Panc1 (cell line): ENCODE measurements around the gene CHMP6.

ENCODE experiments used
- POLR2AphosphoS5 ChIP-seq: IDR thresholded peaks from 2 replicates; pipeline ENCODE4 v1.6.1; 2012; ENCODE audit warnings: mild to moderate bottlenecking, low read depth, low read length, moderate library complexity
- SIN3A ChIP-seq: IDR thresholded peaks from 2 replicates; pipeline ENCODE4 v1.6.1; 2012; ENCODE audit warnings: low read depth, mild to moderate bottlenecking, low read length, moderate library complexity, borderline replicate concordance; ENCODE audit not compliant: insufficient read depth
- TCF7L2 ChIP-seq: IDR thresholded peaks from 2 replicates; pipeline ENCODE4 v1.6.1; 2011; ENCODE audit warnings: mild to moderate bottlenecking, low read depth, low read length, inconsistent platforms
- TF ChIP-seq, protein P1 (sequence below): fragments of 450-650 bp; IDR thresholded peaks from 2 replicates; pipeline ENCODE4 v1.5.1; 2017; ENCODE audit warnings: mild to moderate bottlenecking
- TF ChIP-seq, protein P2 (sequence below), 2 experiments: IDR thresholded peaks; 2 replicates each; pipeline ENCODE4 v1.6.1; 2011 to 2012; ENCODE audit warnings: low read depth in 2 of 2, control low read depth in 1 of 2, low read length in 1 of 2, mild to moderate bottlenecking in 1 of 2, moderate library complexity in 1 of 2; ENCODE audit not compliant: insufficient read depth in 1 of 2

DNA sequence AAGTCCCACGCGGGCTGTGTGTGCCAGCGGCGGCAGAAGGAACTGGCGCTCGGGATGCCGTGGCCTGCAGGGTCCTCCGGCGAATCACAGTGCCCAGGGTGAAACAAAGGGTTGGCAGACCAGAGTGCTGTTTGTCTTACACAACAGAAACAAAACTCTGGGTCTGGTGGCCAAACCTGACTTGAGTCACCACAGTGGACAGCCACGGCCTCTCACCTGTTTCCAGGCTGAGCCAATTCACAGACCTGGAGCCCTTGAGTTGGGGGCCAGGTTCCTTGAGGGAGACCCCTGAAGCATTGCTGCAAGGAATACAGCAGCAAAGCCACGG lies 2.1 kb upstream of the CHMP6 start:
- TF ChIP-seq, protein P1, sequence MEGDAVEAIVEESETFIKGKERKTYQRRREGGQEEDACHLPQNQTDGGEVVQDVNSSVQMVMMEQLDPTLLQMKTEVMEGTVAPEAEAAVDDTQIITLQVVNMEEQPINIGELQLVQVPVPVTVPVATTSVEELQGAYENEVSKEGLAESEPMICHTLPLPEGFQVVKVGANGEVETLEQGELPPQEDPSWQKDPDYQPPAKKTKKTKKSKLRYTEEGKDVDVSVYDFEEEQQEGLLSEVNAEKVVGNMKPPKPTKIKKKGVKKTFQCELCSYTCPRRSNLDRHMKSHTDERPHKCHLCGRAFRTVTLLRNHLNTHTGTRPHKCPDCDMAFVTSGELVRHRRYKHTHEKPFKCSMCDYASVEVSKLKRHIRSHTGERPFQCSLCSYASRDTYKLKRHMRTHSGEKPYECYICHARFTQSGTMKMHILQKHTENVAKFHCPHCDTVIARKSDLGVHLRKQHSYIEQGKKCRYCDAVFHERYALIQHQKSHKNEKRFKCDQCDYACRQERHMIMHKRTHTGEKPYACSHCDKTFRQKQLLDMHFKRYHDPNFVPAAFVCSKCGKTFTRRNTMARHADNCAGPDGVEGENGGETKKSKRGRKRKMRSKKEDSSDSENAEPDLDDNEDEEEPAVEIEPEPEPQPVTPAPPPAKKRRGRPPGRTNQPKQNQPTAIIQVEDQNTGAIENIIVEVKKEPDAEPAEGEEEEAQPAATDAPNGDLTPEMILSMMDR: no peak
- TF ChIP-seq POLR2AphosphoS5 (no peak), TCF7L2 (no peak), SIN3A (no peak)
- TF ChIP-seq, protein P2, sequence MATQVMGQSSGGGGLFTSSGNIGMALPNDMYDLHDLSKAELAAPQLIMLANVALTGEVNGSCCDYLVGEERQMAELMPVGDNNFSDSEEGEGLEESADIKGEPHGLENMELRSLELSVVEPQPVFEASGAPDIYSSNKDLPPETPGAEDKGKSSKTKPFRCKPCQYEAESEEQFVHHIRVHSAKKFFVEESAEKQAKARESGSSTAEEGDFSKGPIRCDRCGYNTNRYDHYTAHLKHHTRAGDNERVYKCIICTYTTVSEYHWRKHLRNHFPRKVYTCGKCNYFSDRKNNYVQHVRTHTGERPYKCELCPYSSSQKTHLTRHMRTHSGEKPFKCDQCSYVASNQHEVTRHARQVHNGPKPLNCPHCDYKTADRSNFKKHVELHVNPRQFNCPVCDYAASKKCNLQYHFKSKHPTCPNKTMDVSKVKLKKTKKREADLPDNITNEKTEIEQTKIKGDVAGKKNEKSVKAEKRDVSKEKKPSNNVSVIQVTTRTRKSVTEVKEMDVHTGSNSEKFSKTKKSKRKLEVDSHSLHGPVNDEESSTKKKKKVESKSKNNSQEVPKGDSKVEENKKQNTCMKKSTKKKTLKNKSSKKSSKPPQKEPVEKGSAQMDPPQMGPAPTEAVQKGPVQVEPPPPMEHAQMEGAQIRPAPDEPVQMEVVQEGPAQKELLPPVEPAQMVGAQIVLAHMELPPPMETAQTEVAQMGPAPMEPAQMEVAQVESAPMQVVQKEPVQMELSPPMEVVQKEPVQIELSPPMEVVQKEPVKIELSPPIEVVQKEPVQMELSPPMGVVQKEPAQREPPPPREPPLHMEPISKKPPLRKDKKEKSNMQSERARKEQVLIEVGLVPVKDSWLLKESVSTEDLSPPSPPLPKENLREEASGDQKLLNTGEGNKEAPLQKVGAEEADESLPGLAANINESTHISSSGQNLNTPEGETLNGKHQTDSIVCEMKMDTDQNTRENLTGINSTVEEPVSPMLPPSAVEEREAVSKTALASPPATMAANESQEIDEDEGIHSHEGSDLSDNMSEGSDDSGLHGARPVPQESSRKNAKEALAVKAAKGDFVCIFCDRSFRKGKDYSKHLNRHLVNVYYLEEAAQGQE (IDR thresholded peaks at IDR 0.05; ENCODE audit: insufficient read depth in 1 of 2, low read depth in 2 of 2, low read length in 1 of 2): no peak
